NCI-H1694 treated with DMSO at 0.1 percent for 48 hours (cell line): ENCODE results near the gene PRKAB2.
A peak's percentile ranks its signal among the peaks of the same experiment; 100 is the strongest.
"Not testable (repeated sequence)": the region's sequence is repeated elsewhere in the genome, so short reads cannot be mapped to it uniquely, and the experiment has no call there.

Source experiments
- DNase-seq: peaks from one replicate; lab custom pipeline; 2025; lab: John Stamatoyannopoulos, UW

Gene PRKAB2

DNA sequence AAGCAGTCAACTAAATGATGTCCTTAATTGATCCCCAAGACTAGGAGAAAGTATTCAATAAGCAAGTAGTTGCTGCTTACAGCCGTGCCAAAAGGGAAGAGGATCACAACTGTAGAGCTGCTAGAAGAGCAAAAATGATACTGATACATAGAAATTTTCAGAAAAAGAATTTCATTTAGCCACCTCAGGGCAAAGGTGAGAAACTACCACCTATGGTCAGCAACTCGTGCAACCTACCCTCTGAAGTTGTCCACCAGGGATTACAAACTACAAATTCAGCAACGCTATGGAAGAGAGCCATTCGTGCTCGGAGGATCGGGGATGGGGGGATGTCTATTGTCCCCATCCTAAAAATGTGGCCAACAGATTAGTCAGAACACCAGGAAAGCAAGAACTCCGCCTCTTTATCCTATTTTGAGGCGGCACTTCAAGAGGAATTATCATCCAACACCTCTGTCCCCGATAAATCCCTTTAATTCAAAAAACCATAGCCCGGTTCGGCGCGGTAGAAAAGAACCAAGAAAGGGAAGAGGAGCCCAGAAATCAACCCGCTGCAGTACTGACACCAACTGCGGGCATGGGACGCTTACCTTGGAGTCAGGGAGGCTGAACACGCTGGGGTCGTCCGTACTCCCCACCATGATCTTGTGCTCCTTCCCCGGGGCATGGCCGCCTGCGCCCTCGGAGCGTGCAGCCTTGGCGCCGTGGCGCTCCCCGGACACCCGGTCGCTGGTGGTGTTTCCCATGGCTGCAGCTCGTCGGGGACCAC, 687 bp downstream of the PRKAB2 start:
- DNase-seq, result no peak

DNA sequence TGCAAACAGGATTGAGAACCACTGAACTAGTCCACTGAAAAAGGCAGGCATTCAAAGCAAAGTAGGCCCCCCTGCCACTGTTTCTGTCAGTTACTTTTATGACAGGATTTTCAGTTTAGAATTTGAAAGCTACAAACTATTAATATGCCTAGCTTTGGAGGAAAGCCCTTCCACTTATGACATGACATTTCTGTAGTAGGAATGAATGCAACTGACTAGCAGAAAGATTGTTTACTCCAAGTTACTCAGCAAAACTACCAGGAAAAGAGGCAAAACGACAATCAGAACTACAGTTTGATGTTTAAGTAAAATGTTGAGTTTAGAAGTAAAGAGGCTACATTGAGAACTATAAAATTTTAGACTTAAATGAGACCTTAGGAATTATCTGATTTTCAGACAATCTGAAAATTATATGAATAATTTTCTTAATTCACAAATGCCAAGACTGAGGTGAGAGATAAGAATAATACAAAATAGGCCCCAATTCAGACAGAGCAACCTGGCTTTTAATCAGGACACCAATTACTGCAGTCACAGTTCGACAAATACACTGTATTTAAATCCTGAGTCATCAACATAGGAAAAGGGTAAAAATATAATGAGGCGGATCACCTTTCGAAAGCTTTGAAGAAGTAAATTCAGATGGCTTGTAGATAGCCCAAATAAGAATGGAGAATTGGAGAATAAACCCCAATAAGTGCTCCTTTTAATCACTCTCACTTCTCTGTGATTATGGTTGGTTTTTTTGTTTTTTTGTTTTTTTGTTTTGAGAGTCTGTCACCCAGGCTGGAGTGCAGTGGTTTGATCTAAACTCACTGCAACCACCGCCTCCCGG, 2.2 kb downstream of the PRKAB2 start:
- no peak for DNase-seq

DNA sequence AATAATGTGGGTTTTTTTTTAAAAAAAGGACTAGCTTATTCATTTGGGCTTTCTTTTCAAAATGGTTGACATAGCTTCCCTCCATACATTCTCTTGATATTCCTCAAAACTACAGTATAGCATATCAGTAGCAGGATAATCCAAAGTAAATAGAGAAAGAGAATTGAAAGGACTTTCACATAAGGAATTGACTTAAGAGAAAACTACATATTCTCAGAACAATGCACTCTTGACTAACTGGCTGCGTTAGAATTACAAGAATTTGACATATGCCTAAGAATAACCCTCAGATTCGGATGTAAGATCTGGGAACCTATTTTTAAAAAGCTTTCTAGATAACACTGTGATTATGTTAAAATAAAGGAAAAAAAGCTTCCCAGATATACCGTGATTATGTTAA, 3.1 kb downstream of the PRKAB2 start:
- DNase-seq, result no peak

DNA sequence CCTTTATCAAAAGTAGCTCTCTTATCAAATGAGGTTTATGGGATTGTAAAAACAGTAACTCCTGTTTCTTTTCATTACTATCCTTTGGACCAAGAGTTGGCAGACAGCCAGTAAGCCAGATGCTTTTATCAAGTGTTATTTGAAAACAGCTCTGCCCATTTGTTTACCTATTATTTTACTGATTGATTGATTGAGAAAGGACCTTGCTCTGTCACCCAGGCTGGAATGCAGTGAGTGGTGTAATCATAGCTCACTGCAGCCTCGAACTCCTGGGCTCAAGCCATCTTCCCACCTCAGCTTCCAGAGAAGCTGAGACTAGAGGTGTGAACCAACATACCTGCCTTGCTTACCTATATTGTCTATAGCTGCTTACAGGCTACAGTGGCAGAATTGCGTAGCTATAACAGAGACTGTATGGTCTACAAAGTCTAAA, 3.6 kb downstream of the PRKAB2 start:
- peak; percentile 13 for DNase-seq

DNA sequence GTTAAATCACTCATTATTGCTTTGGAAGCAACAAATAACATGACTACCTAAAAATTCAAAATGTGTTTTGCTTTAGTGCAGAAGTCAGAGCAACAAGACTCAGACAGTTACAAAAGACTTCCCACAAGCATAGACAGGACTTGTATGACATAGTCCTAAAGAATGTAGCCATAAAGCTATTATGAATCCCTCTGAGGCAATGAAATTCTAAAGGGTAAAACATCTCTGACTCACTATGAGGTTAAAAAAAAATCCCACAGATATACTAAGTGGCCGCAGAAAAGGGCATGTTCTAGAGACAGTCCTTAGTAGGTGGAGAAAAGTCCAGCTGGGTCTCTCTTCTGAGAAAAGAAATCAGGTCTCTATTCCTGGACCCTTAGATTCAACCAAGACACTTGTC, 4.9 kb downstream of the PRKAB2 start:
- DNase-seq, result no peak

DNA sequence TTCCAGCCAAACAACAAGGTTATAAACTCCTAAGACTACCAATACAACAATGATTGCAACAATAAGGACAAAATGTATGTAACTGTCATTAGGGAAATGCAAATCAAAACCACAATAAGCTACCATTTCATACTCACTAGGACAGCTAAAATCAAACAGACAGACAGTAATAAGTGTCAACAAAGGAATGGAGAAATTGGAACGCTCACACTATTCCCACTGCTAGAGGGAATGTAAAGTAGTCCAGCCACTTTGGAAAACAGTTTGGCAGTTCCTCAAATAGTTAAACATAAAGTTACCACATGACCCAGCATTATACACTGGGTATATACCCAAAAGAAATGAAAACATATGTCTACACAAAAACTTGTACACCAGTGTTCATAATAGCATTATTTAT, 9.3 kb downstream of the PRKAB2 start:
- no peak for DNase-seq

DNA sequence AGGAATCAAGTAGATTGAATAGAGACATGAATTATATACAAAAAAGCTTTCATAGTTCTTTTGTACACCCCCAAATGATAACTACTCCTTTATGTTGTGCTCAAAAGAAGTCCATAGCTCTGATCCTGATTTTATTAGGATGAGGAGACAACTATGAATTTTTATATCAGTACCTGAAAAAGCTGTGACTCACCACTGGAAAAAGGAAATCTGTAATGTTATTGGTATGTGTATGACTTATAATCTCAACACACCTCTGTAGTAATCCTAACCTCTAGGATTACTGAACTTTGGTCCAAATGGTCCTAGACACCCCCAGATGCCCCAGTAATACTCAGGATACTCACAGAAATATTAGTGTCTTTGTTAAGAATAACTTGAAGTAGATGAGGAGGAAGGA, 10.2 kb downstream of the PRKAB2 start:
- no peak for DNase-seq

DNA sequence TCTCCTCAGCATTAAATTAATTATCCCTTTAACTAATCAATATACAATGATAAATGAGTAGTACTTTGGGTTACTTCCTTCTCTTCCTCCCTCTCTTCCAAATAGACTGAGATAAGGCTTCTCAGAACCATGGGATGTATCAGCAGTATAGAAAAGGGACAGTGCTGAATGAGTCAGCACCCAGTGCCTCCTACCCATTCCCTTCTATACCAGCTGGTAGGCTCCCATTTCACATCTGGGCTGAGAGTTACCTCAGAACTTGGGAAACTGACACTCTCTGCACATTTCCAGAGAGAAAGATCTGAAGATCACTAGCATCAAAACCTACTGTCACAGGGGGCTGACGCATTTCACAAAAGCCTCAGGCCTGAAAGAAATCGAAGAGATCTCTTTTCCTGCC, 15.2 kb downstream of the PRKAB2 start:
- DNase-seq, result not testable (repeated sequence)

DNA sequence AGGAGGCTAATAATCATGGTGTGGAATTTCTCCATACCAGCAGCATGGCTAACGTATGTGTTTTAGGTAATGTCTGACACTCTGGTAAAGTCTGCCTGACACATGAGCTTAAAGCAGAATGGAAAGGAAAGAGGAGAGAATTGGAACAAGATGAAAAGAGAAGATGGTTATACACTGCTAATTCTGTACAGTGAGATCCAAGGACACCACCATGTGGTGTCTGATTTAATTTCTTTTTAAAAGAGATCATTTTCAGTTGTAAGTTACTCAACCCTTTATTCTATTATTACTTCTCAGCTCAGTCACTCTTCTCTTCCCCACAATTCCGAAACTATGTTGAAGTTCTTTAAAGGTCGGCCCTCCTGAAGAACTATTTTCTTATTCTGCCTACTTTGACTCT, 15.6 kb downstream of the PRKAB2 start:
- no peak for DNase-seq

DNA sequence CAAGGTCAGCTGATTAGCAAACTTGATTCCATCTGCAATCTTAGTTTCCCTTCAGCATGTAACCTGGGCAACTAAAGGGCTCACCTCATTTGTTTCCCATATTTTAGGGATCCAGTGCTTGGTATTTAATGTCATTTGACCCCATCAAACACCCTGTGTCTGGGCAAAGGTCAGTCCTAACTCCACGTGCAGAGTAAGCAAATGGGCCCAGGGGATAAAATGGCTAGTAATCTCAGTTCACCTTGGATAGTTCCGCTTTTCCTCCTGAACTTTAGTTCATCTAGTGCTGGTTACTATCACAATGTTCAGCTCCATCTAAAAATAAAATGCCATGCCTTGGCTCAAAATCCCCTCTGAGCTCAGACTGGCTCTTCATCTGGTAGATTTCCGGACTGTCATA, 19.5 kb downstream of the PRKAB2 start:
- DNase-seq, result no peak

DNA sequence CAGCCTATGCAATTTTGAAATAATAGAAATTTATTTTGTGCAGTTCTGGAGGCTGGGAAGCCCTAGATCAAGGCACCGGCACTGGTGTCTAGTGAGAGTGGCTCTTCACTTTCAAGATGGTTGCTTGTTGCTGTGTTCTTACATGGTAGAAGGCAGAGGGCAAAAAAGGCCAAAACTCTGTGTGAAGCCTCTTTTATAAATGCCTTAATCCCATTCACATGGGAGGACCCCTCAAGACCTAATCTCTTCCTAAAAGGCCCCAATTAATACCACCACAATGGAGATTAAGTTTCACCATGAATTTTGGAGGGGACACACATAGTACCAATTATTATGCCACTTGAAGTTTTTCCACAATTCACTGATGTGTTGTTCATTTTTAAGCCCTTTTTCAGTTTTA, 21.0 kb downstream of the PRKAB2 start:
- no peak for DNase-seq

DNA sequence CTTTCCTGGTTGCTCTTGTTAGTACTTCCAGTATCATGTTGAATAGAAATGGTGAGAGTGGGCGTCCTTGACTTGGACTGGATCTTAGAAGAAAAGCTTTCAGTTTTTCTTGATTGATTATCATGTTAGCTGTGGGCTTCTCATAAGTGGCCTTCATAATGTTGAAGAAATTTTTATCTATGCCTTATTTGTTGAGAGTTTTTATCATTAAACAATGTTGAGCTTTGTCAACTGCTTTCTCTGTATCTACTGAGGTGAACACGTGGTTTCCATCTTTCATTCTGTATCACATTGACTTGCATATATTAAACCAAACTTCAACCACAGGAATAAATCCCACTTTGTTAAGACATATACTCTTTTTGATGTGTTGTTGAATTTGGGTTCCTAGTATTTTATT, 29.4 kb downstream of the PRKAB2 start:
- no peak for DNase-seq

DNA sequence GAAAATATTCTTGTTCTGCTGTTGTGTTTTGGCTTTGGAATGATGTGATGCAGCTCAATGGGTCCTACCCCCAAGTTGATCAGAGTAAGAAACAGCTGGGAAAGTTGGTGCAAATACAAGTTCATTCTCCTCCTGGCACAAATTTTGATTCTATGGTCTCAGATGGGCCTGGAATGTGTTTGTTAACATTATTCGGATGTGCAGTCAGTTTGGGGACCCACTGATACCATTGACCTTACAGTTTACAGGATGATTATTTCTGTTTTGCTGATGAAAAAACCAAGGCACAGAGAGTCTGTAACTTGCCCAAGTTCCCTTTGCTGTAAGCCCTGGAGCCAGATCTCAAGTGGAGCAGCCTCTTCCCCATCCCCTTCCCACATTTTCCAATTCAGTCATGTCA, 41.5 kb downstream of the PRKAB2 start:
- DNase-seq, result not testable (repeated sequence)

DNA sequence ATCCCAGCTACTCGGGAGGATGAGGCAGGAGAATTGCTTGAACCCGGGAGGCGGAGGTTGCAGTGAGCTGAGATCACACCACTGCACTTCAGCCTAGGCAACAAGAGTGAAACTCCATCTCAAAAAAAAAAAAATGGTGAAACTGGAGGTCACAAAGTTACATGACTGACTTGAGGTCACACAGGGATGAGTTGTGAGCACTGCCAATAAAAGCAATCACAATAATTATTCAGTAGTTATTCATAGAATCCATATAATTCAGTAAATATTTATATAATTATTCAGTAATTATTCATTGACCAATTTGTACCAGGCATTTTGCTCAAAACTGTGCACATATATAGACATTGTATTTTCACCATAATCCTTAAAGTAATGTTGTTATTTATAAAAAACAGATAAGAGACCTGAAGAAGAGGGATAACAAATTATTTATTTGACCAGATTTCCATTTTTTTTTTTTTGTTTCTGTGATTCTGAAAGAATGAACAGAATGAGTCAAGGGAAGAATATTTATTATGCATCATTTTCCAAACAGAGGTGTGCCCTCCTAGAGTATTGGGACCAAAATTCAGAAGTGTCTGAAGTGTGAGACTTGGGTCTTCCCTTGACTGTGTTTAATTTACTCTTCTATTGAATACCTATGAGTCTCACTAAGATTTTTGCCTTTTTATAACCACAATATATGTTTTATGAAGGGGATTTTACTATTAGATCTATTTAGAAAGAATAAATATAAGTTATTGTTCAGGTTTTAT, 43.0 kb downstream of the PRKAB2 start:
- no peak for DNase-seq

DNA sequence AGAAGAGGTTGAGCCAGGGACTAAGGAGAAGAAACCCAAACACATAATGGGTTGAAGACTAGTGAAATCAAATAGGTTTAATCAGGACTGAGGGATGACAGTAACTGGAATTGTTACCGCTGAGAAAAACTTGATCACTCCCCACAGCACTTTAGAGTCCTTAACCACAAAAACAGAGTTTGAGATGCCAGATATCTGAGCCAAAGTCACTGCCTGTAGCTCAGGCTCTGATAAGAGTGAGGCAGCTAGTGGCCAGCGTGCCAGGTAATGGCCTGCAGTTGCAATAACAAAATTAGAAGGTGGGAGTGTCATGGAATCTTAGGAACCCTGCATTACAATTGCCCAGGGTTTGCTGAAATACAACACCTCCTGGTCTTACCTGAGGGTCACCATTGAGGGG, 48.0 kb downstream of the PRKAB2 start:
- DNase-seq, result no peak

DNA sequence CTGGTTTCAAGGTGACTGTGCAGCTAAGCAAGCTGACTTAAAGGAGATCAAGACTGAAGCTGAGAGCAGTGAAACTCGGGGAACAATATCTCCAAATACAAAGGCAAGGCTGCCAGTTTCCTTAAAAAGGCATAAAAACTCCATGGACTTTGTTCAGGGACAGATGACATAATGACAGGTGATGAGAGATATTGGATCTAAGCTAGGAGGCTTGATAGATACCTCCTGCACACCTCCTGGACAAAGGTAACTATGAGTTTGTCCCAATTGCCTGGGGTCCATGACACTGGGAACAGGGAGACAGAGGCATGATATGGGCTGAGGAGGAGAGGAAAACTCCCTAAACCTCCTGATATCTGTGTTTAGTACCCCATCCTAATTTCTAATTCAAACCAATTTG, 55.2 kb downstream of the PRKAB2 start:
- DNase-seq, result no peak

DNA sequence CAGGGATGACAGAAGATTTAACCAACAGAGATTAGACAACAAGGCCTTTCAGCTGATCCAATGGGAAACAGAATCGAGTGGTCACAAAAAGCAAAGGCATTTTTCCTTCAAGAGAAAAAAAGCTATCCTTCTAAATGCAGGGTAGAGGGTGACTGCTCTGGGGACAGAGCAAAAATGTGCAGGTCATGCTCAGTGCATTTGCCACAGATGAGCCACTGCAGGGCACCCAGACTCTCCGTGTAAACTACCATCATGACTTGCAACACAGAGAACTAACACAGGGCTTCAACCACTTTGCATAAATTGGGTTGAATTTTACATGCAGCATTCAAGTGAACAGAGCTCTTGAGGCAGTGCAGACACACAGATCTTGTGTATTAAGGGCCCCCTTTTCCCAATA, 56.8 kb downstream of the PRKAB2 start:
- DNase-seq, result no peak

DNA sequence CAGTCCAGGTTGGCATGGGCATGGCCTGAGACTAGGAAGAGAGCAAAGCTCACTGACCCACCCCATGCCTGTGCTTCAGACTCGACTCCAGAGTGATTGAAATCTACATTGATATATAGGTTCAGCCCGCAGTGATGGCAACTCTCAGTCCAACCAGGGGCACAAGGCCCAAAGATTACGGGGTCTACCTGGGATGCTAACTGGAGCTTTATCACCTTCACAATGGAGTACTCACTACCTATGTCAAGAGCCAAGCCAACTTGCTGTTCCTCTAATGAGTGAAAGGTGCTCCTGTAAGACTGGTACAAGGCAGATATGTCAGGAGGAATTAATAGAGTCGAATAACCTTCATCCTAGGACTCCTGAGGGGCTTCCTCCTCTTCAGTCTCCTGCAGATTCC, 57.2 kb downstream of the PRKAB2 start:
- DNase-seq, result not testable (repeated sequence)

DNA sequence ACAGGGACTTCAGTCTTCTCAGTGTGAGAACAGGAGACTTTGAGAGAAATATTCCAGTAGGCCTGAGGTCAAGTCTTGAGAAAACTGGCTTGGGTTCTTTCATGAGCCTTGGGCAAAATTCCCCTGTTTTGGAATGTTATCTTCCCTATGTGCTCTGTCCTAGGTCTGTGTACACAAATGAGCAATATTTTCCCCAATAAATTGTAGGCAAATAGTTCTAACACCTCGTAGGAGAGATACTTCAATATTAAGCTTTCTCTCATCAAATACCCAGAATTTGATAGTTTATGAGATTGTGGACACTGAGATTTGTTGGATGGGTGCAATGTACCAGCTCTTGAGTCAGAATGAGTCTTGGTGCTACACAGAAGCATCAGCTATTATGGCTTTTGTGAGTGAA, 57.9 kb downstream of the PRKAB2 start:
- DNase-seq, result not testable (repeated sequence)

DNA sequence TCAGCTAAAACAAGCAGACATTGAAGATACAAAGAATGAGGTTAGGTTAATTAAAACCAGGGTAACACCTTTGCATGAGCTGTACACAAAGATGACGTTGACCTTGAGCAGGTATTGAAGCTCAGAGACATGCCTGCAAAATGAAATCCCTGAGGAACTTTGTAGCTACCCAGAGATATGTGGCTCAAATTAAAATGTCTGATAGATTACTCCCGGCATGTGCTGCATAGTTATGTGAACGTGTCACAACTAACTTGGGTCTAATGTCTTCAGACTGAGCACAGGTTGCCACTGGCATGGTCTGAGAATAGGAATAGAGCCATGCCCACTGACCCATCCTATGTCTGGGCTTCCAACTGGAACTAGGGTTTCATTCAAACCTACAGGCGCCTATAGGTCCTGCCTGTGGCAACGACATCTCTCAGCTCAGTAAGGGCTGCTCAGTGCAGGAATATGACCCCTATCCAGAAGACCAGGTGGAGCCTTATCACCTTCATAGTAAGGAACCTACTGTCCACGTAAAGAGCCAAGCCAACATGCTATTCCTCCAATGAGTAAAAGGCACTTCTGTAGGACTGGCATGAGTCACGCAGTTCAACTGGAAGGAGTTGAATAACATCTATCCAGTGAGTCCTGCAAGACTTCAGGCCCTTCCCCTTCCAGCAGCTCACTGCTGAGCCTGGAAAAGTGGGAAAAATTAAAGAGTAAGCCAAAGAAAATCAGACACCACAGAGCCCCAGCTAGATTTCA, 60.7 kb downstream of the PRKAB2 start:
- no peak for DNase-seq

DNA sequence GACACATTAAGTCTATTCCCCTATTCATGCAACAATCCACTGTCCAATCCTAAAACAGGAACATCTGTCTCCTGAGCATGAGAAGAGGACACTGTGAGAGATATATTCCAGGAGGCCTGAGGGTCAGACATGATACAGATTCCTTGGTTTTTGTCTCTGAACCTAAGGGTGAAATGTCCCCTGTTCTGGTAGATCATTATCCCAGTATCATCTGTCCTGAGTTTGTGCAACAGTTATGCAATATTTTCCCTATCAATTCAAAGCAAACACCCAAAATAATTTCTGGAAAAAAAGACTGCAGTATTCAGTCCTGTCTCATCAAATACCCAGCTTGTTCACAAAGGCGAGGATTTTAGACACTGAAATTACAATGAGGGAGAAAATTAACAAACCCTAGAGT, 61.4 kb downstream of the PRKAB2 start:
- DNase-seq, result no peak

DNA sequence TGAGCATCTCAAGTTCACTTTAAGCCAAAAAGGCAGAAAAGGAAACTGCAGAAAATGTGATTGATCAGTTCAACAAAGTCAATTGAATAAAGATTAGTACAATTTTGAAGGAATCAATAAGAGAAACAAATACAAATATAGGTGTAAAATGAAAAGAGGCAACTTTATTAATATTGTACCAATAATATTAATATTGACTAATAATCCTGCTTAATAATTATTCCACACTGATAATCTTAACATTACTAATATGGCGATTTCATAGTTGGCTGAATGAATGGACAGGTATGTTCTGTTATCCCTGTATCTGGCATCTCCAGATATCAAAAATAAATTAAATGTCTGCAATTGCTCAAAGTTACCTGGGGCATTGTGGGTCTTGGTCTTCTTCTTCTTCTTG, 61.8 kb downstream of the PRKAB2 start:
- no peak for DNase-seq
